ENCODE data around the gene KRT25. TPM values are rescaled to one million over a fixed set of nuclear protein-coding genes. Genes with fewer than 3 reads are reported as not detected.

Gene KRT25
- total and polyA plus RNA-seq, 2 of the 8 experiments (the other 6 are each of a cell fraction or from before 2014, with no cell fraction given), result not detected

DNA sequence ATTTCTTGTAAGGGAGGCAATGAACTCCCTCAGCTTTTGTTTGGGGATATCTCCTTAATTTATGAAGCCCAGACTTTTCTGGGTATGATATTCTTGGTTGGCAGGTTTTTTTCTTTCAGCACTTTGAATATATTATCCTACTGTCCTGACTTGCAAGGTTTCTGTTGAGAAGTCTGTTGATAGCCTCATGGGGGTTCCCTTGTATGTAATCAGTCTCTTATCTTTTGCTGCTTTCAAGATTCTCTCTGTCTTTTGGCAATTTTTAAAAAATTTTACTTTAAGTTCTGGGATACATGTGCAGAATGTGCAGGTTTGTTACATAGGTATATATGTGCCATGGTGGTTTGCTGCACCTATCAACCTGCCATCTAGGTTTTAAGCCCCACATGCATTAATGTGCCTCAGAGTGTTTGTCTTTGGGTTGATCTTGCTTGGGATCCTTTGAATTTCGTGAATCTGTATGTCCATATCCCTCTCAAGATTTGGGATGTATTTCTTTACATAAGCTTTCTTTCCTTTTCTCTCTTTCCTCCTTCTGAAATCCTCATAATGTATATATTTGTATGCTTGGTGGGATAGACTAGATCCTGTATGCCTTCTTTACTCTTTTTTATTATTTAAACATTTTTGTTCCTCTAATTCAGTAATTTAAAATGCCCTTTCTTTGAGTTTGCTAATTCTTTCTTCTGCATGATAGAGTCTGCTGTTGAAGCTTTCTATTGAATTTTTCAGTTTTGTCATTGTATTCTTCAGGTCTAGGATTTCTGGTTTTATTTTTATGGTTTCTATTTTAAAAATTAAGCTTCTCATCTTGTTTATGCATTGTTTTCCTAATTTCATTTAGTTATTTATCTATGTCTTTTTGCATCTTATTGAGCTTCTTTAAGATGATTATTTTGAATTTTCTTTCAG is 5.2 kb upstream of the KRT25 start:
- DNase-seq (ENCODE audit: low read depth in 1 of 2, low spot score in 2 of 2) (no peak), FAIRE-seq (no peak)
- no peak overlapping the region for H3K18ac ChIP-seq (ENCODE audit: extremely low read depth, low read length)
- H4K20me1 ChIP-seq (replicated peaks in 1 of 2; ENCODE audit: control insufficient read depth in 1 of 2, insufficient read depth in 2 of 2, low read length in 2 of 2), result no peaks in the 10 kb centered on the region
- no peak overlapping the region for H3K4me3 ChIP-seq (ENCODE audit: extremely low read depth in 1 of 4, insufficient read depth in 2 of 4, low read depth in 3 of 4, low read length in 4 of 4)
- H3K79me2 ChIP-seq (ENCODE audit: control insufficient read depth in 1 of 2, insufficient read depth in 2 of 2, low read length in 2 of 2), result no peaks in the 10 kb centered on the region
- H3K9ac ChIP-seq (replicated peaks in 1 of 4; ENCODE audit: extremely low read depth in 1 of 4, low read depth in 3 of 4, low read length in 3 of 4), result no peak overlapping the region
- H3K36me3 ChIP-seq (ENCODE audit: control insufficient read depth in 2 of 4, insufficient read depth in 4 of 4, low read length in 3 of 4), result no peaks in the 10 kb centered on the region
- TF ChIP-seq KDM5A (IDR thresholded peaks at IDR 0.05; ENCODE audit: low read length) (no peak), BRCA1 (IDR thresholded peaks at IDR 0.05; ENCODE audit: low read depth, low read length) (no peak), ATF3 (IDR thresholded peaks at IDR 0.05; ENCODE audit: insufficient read depth, low read depth, low read length) (no peak)
- H3K9me3 ChIP-seq (ENCODE audit: insufficient read depth in 2 of 2, low read depth in 1 of 2, low read length in 1 of 2), result peaks cover 17 to 31% of the 10 kb centered on the region in 2 experiments
- no peaks in the 10 kb centered on the region for H3K79me1 ChIP-seq (ENCODE audit: low read depth, low read length)
- H3K4me1 ChIP-seq (replicated peaks in 1 of 4; ENCODE audit: control insufficient read depth in 3 of 4, insufficient read depth in 4 of 4, low read length in 3 of 4), result no peaks in the 10 kb centered on the region
- H4K8ac ChIP-seq (ENCODE audit: extremely low read depth, insufficient read depth, low read length), result no peak overlapping the region
- H4K91ac ChIP-seq (replicated peaks; ENCODE audit: insufficient read length, low read length), result no peak overlapping the region
- no peak overlapping the region for H3K14ac ChIP-seq (ENCODE audit: insufficient read length)
- H3K4ac ChIP-seq (replicated peaks; ENCODE audit: insufficient read length, low read depth, low read length), result no peak overlapping the region
- H3K23me2 ChIP-seq (ENCODE audit: low read depth, low read length), result no peaks in the 10 kb centered on the region
- no peak overlapping the region for H3K4me2 ChIP-seq (ENCODE audit: insufficient read depth in 1 of 2, low read depth in 2 of 2, low read length in 2 of 2)
- H4K5ac ChIP-seq (ENCODE audit: insufficient read length, low read depth, low read length), result no peak overlapping the region
- no peak overlapping the region for H2BK5ac ChIP-seq (ENCODE audit: low read depth, low read length)
- H2BK12ac ChIP-seq (ENCODE audit: low read depth, low read length), result no peak overlapping the region
- POLR2A ChIA-PET (ENCODE audit: partially characterized antibody), result interaction anchor here (0.6 kb wide), 1 partner anchor 15 kb away, joined by 3 read pairs; no protein-coding TSS in a partner anchor
- H2AK5ac ChIP-seq (ENCODE audit: low read depth, low read length), result no peak overlapping the region
- CTCF ChIA-PET (ENCODE audit: partially characterized antibody), result no interaction called here
- H2BK120ac ChIP-seq (replicated peaks; ENCODE audit: low read depth, low read length), result no peak overlapping the region
- H3K56ac ChIP-seq (replicated peaks; ENCODE audit: insufficient read length, low read depth, low read length), result no peak overlapping the region
- 82% methylated on average over 1 of the region's 1 CpG; no CpG with 5 or more reads in 1 of the 2 experiments for WGBS, 2 experiments (ENCODE audit: extremely low coverage in 1 of 2, insufficient coverage in 1 of 2, insufficient read length in 1 of 2, insufficient replicate concordance in 2 of 2, low coverage in 1 of 2, low lambda C conversion rate in 2 of 2, missing lambda C conversion rate in 1 of 2)
- H3K27ac ChIP-seq (ENCODE audit: low read depth, low read length), result no peak overlapping the region
- no peaks in the 10 kb centered on the region for H3K27me3 ChIP-seq (replicated peaks in 1 of 4; ENCODE audit: control insufficient read depth in 3 of 4, extremely low read depth in 1 of 4, insufficient read depth in 3 of 4, low read length in 3 of 4)
- no peak overlapping the region for H2BK15ac ChIP-seq (ENCODE audit: low read length)
- H2BK20ac ChIP-seq (ENCODE audit: low read length), result no peak overlapping the region
- no peak overlapping the region for H2AFZ ChIP-seq (ENCODE audit: low read length)
- no peak overlapping the region for H3K23ac ChIP-seq (ENCODE audit: insufficient read length)
